WTC11 (cell line): ENCODE results near the gene MDGA2.

Experiments
- CDX4 ChIP-seq: fragments of 250-450 bp; sonication (Bioruptor Pico); IDR thresholded peaks from 2 replicates; pipeline ENCODE4 v1.9.0; 2021; ENCODE audit warnings: moderate library complexity, mild to moderate bottlenecking, inconsistent platforms, borderline replicate concordance
- CREB1 ChIP-seq: sonication (generic); formaldehyde crosslinking; IDR thresholded peaks from 2 replicates; pipeline ENCODE4 v1.8.0; 2023; ENCODE audit warnings: mild to moderate bottlenecking, missing genetic modification reagents
- EMX1 ChIP-seq: fragments of 250-450 bp; sonication (Bioruptor Pico); IDR thresholded peaks from 2 replicates; pipeline ENCODE4 v1.8.0; 2021; ENCODE audit warnings: mild to moderate bottlenecking
- NFATC4 ChIP-seq: fragments of 250-450 bp; sonication (Bioruptor Pico); IDR thresholded peaks from 2 replicates; pipeline ENCODE4 v1.9.0; 2021; ENCODE audit warnings: mild to moderate bottlenecking
- NR1H2 ChIP-seq: sonication (generic); formaldehyde crosslinking; IDR thresholded peaks from 2 replicates; pipeline ENCODE4 v1.9.0; 2021; ENCODE audit warnings: mild to moderate bottlenecking, moderate library complexity, missing genetic modification reagents
- NR3C1 ChIP-seq: sonication (generic); formaldehyde crosslinking; conservative IDR thresholded peaks from 2 replicates; pipeline ENCODE4 v1.8.1; 2023; ENCODE audit warnings: low read depth, mild to moderate bottlenecking, missing genetic modification reagents
- RELA ChIP-seq: sonication (generic); formaldehyde crosslinking; IDR thresholded peaks from 2 replicates; pipeline ENCODE4 v1.8.1; 2022; ENCODE audit warnings: missing genetic modification reagents, mild to moderate bottlenecking, borderline replicate concordance
- SP1 ChIP-seq: sonication (generic); formaldehyde crosslinking; conservative IDR thresholded peaks from 2 replicates; pipeline ENCODE4 v1.8.1; 2022; ENCODE audit warnings: missing genetic modification reagents
- ZBTB21 ChIP-seq: sonication (generic); formaldehyde crosslinking; IDR thresholded peaks from 2 replicates; pipeline ENCODE4 v1.8.1; 2023; ENCODE audit warnings: mild to moderate bottlenecking, missing genetic modification reagents, borderline replicate concordance
- ZNF121 ChIP-seq: sonication (generic); formaldehyde crosslinking; IDR thresholded peaks from 2 replicates; pipeline ENCODE4 v1.8.0; 2023; ENCODE audit warnings: missing genetic modification reagents
- ZNF232 ChIP-seq: sonication (generic); formaldehyde crosslinking; IDR thresholded peaks from 2 replicates; pipeline ENCODE4 v1.8.0; 2022; ENCODE audit warnings: mild to moderate bottlenecking, missing genetic modification reagents
- ZNF263 ChIP-seq: sonication (generic); formaldehyde crosslinking; IDR thresholded peaks from 2 replicates; pipeline ENCODE4 v1.8.1; 2022; ENCODE audit warnings: low read depth, mild to moderate bottlenecking, moderate library complexity, missing genetic modification reagents
- ZNF416 ChIP-seq: fragments of 250-450 bp; sonication (Bioruptor Pico); IDR thresholded peaks from 2 replicates; pipeline ENCODE4 v1.9.0; 2021; ENCODE audit warnings: mild to moderate bottlenecking, inconsistent platforms
- TF ChIP-seq, protein P1 (sequence below): fragments of 200-600 bp; IDR thresholded peaks from 2 replicates; pipeline ENCODE4 v1.8.0; 2022; ENCODE audit warnings: antibody characterized with exemption

- TF ChIP-seq, protein P1, sequence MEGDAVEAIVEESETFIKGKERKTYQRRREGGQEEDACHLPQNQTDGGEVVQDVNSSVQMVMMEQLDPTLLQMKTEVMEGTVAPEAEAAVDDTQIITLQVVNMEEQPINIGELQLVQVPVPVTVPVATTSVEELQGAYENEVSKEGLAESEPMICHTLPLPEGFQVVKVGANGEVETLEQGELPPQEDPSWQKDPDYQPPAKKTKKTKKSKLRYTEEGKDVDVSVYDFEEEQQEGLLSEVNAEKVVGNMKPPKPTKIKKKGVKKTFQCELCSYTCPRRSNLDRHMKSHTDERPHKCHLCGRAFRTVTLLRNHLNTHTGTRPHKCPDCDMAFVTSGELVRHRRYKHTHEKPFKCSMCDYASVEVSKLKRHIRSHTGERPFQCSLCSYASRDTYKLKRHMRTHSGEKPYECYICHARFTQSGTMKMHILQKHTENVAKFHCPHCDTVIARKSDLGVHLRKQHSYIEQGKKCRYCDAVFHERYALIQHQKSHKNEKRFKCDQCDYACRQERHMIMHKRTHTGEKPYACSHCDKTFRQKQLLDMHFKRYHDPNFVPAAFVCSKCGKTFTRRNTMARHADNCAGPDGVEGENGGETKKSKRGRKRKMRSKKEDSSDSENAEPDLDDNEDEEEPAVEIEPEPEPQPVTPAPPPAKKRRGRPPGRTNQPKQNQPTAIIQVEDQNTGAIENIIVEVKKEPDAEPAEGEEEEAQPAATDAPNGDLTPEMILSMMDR, result no peak
- no peak for TF ChIP-seq EMX1 (CRISPR knock-in tag)
- no peak for TF ChIP-seq ZBTB21 (CRISPR knock-in tag)
- no peak for TF ChIP-seq NFATC4
- no peak for TF ChIP-seq NR3C1 (CRISPR knock-in tag)
- no peak for TF ChIP-seq NR1H2 (CRISPR knock-in tag)
- no peak for TF ChIP-seq ZNF416 (CRISPR knock-in tag)
- no peak for TF ChIP-seq ZNF121 (CRISPR knock-in tag)
- no peak for TF ChIP-seq CREB1 (CRISPR knock-in tag)
- TF ChIP-seq RELA (CRISPR knock-in tag), result no peak
- no peak for TF ChIP-seq ZNF232
- TF ChIP-seq ZNF263 (CRISPR knock-in tag), result no peak
- TF ChIP-seq CDX4 (CRISPR knock-in tag), result no peak
- no peak for TF ChIP-seq SP1 (CRISPR knock-in tag)
Measured at GRCh38 chr14:47103771-47104170, 571.6 kb downstream of the MDGA2 start.
